Skin epidermis (tissue), 12 donors: ENCODE data around the gene UCN2.

Source experiments
- H3K27ac ChIP-seq, 21 experiments: fragments of 200-600 bp; sonication (generic) in 11 of 21; one replicate each; pipeline ENCODE4 v1.5.0; 2020; ENCODE audit warnings: mild to moderate bottlenecking in 3 of 21, inconsistent platforms in 2 of 21, moderate library complexity in 2 of 21
- H3K4me3 ChIP-seq, 7 experiments: fragments of 200-600 bp; sonication (generic) in 2 of 7; one replicate each; pipeline ENCODE4 v1.5.0; 2020; ENCODE audit warnings: inconsistent platforms in 2 of 7, mild to moderate bottlenecking in 2 of 7, moderate library complexity in 1 of 7

The UCN2 gene

GRCh38 chr3:48592519-48593087 lies 29.0 kb upstream of the UCN2 start:
- Histone ChIP-seq H3K27ac (peak overlapping the region in 1 of 21 experiments; percentile 7), H3K4me3 (no peak overlapping the region)

GRCh38 chr3:48591886-48592518 lies 28.4 kb upstream of the UCN2 start:
- H3K27ac ChIP-seq = peak overlapping the region in 1 of 21 experiments; percentile 14
- H3K4me3 ChIP-seq = no peak overlapping the region

DNA sequence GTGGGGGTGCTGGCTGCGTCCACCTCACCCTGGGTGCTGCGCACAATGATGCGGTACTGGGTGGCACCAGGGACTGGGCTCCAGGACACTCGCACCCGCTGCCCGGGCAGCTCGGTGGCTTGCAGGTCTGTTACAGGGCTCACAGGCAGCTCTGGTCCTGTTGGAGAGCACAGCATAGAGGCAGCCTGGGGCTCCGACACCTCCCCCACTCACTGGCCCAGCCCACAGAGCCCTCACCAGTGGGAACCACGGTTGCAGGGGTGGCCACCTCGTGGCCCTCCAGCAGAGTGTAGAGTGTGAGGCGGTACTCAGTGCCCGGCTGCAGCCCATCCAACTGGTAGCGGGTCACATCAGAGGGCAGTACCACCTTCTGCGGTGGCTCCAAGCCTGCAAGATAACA lies 27.9 kb upstream of the UCN2 start:
- Histone ChIP-seq H3K4me3 (no peak overlapping the region), H3K27ac (peak overlapping the region in 1 of 21 experiments; percentile 14)

DNA sequence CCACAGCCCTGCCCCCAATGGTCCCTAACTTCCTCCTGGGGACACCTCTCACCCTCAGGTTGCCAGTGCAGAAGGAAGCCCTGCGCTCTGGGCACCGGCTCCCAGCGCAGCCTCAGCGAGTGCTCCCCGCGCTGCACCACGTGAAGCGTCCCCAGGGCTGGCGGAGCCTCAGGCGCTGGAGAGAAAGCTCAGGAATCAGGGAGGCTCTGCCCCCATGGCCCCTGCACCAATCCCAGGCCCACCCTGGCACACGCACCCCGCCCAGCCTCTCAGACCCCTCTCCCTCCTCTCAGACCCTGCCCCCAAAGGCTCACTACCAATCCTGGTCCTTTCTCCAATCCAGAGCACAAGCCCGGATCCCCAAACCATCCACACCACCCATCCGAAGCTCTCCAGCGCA lies 24.6 kb upstream of the UCN2 start:
- Histone ChIP-seq H3K4me3 (no peak overlapping the region), H3K27ac (no peak overlapping the region)

GRCh38 chr3:48587686-48588085 lies 24.1 kb upstream of the UCN2 start:
- no peak overlapping the region for H3K4me3 ChIP-seq
- H3K27ac ChIP-seq = no peak overlapping the region

DNA sequence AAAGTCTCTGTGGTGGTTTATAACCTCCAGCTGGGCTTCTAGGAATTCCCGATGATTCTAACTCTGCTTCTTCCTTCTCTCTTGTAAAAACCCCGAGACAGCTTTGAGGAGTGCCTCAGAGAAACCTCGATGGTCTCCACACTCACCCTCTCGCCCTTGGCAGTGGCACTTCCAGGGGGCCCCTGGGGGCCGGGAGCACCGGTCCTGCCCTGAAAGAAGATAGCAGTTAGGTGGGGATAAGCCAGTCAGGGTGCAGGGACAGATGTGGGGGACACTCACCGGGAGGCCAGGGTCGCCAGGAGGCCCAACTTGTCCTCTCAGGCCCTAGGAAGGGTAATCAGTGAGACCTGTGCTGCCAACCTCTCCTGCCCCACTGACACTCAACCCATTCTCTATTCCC lies 21.8 kb upstream of the UCN2 start:
- Histone ChIP-seq H3K4me3 (no peak overlapping the region), H3K27ac (peak overlapping the region in 1 of 21 experiments; percentile 48)

GRCh38 chr3:48584836-48585235 lies 21.3 kb upstream of the UCN2 start:
- H3K4me3 ChIP-seq = no peak overlapping the region
- H3K27ac ChIP-seq = peak overlapping the region in 1 of 21 experiments; percentile 48

- no peak overlapping the region for H3K4me3 ChIP-seq
- H3K27ac ChIP-seq = peak overlapping the region in 3 of 21 experiments; percentile 16 to 61 (median 30)
Observed at GRCh38 chr3:48581621-48582481, 18.3 kb upstream of the UCN2 start.

DNA sequence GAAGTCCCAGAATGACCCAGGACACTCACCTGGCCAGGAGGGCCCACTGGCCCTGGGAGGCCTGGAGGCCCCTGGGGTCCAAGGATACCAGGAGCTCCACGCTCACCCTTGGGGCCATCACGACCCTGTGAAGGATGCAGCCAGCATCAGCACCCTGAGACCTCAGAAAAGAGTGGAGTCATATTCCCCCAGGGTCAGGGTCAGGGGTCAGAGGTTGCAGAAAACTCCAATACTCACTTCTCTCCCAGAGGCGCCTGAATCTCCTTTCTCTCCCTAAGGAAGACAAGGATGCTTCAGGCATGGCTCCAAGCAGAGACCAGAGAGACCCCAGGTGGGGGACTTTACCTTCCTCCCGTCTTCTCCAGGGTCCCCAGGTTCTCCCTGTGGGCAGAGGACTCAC lies 13.1 kb upstream of the UCN2 start:
- no peak overlapping the region for H3K4me3 ChIP-seq
- H3K27ac ChIP-seq = peak overlapping the region in 1 of 21 experiments; percentile 58

DNA sequence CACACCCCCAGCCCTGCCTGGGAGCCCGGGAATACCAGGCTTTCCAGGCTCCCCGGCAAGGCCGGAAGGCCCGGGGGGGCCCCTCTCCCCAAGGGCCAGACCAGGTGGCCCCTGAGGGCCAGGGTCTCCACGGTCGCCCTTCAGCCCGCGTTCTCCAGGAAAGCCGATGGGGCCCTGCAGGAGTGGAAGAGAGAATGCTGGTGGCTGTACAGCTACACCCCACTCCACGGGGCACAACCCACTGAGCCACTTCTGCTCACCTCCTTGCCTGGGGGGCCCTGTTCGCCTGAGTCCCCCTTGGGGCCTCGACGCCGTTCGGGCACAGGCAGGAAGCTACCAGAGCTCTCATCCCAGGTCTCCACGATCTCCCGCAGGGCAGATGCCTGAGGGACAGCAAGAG lies 11.8 kb upstream of the UCN2 start:
- H3K27ac ChIP-seq = peak overlapping the region in 1 of 21 experiments; percentile 54
- no peak overlapping the region for H3K4me3 ChIP-seq

GRCh38 chr3:48573973-48574585 lies 10.5 kb upstream of the UCN2 start:
- Histone ChIP-seq H3K4me3 (no peak overlapping the region), H3K27ac (peak overlapping the region in 1 of 21 experiments; percentile 41)

GRCh38 chr3:48572517-48572916 lies 8.9 kb upstream of the UCN2 start:
- Histone ChIP-seq H3K27ac (peak overlapping the region in 2 of 21 experiments; percentile 14 to 68), H3K4me3 (no peak overlapping the region)

DNA sequence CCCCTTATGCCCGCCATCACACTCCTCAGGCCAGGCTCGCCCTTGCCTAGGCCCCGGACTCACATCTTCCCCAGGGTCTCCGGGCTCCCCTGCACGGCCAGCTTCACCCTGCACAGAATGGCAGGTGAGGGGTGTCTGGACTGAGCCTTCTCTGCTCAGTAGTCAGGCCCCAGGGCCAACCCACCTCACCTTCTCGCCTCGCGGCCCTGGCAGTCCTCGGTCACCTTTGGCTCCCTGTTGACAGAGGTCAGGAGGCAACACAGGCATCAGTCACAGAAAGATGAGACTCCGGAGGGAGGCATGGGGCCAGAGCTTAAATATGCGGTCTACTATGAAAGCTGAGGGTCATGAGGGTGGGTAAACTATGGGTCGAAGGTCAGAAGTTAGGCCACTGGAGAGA lies 8.4 kb upstream of the UCN2 start:
- Histone ChIP-seq H3K4me3 (no peak overlapping the region), H3K27ac (peak overlapping the region in 1 of 21 experiments; percentile 68)

GRCh38 chr3:48569808-48570450 lies 6.3 kb upstream of the UCN2 start:
- peak overlapping the region in 1 of 21 experiments; percentile 68 for H3K27ac ChIP-seq
- no peak overlapping the region for H3K4me3 ChIP-seq

- peak overlapping the region in 2 of 21 experiments; percentile 40 to 68 for H3K27ac ChIP-seq
- no peak overlapping the region for H3K4me3 ChIP-seq
Observed at GRCh38 chr3:48569400-48569799, 5.8 kb upstream of the UCN2 start.

DNA sequence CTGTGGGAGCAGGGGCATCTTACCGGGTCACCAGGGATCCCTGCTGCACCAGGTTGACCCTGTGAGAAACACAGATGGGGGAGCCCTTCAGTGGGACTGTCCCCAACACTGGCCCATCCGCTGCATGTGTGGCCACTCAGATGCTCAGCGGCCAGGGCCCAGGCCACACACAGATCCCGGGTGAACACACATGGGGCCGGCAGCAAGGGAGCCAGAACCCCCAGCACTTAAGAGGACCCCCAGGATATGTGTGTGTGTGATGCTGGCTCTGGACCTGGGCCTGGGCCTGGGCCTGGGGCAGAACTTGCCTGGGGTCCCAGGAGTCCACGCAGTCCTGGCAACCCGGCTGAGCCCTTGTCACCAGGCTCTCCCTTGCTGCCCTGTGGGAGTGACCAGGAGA lies 4.9 kb upstream of the UCN2 start:
- no peak overlapping the region for H3K4me3 ChIP-seq
- peak overlapping the region in 3 of 21 experiments; percentile 35 to 68 (median 40) for H3K27ac ChIP-seq

GRCh38 chr3:48567500-48567899 lies 3.9 kb upstream of the UCN2 start:
- peak overlapping the region in 2 of 21 experiments; percentile 43 to 68 for H3K27ac ChIP-seq
- no peak overlapping the region for H3K4me3 ChIP-seq

DNA sequence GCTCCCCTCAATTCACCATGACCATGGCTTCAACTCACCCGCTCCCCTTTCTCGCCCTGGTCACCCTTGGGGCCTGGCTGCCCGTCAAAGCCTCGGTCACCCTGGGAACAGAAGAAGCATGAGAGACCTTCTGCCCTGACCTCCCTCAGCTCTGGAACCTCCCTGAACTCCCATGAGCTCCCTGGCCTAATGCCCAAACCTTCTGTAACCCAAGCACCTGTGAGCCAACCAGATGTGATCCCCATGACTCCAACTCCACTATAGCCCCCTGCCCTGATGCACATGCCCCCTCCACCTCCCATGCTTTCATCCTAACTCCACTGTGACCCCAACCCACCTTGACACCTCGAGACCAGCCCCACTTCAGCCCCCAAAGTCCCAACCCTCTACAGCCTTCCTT lies 3.5 kb upstream of the UCN2 start:
- H3K27ac ChIP-seq = peak overlapping the region in 4 of 21 experiments; percentile 30 to 68 (median 42)
- no peak overlapping the region for H3K4me3 ChIP-seq

DNA sequence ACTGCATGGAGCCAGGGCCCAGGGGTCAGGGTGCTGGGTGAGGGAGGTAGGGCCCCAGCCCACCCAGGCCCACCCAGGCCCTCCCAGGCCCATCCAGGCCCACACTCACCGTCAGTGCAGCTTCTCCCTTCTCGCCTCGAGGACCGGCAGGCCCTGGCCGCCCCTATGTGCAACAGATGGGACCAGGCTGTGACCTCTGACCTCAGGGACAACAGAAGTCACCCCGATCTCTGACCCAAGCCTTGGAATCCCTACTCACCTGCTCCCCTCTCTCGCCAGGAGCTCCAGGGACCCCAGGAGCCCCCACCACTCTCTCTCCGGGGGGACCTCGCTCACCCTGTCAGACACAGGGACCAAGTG lies 2.8 kb upstream of the UCN2 start:
- Histone ChIP-seq H3K4me3 (no peak overlapping the region), H3K27ac (peak overlapping the region in 8 of 21 experiments; percentile 8 to 68 (median 40))
